MM.1S (cell line): ENCODE data around the gene SLC25A28.

ENCODE experiments used
- EZH2 ChIP-seq: fragments of 300-600 bp; sonication (generic); optimal IDR thresholded peaks from 2 replicates; pipeline ENCODE3; 2017; ENCODE audit warnings: low read depth, mild to moderate bottlenecking, antibody characterized with exemption, low read length, mixed read lengths
- TF ChIP-seq, protein P1 (sequence below): fragments of 300-600 bp; sonication (generic); IDR thresholded peaks from 2 replicates; pipeline ENCODE4 v1.5.1; 2016; ENCODE audit warnings: antibody characterized with exemption, low read length, mixed read lengths

DNA sequence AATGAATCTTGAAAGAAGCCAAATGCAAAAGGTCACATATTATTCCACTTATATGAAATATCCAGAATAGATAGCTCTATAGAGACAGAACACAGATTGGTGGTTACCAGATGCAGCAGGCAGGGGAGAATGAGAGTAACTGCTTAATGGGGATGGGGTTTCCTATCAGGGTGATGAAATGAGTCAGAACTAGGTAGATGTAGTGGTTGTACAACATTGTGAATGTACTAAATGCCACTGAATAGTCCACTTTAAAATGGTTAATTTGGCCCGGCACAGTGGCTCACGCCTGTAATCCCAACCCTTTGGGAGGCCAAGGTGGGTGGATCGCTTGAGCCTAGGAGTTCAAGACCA is 9.4 kb upstream of the SLC25A28 start:
- TF ChIP-seq, protein P1, sequence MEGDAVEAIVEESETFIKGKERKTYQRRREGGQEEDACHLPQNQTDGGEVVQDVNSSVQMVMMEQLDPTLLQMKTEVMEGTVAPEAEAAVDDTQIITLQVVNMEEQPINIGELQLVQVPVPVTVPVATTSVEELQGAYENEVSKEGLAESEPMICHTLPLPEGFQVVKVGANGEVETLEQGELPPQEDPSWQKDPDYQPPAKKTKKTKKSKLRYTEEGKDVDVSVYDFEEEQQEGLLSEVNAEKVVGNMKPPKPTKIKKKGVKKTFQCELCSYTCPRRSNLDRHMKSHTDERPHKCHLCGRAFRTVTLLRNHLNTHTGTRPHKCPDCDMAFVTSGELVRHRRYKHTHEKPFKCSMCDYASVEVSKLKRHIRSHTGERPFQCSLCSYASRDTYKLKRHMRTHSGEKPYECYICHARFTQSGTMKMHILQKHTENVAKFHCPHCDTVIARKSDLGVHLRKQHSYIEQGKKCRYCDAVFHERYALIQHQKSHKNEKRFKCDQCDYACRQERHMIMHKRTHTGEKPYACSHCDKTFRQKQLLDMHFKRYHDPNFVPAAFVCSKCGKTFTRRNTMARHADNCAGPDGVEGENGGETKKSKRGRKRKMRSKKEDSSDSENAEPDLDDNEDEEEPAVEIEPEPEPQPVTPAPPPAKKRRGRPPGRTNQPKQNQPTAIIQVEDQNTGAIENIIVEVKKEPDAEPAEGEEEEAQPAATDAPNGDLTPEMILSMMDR, result no peak
- no peak for TF ChIP-seq EZH2
